SU-DHL-6 (cell line): Measurements from ENCODE around the gene TBC1D23.

Source experiments
- H2AFZ ChIP-seq: fragments of 200-600 bp; sonication (generic); 2 replicates; pipeline ENCODE4 v1.6.1; 2014; ENCODE audit warnings: low read depth, mild to moderate bottlenecking, moderate library complexity, mixed read lengths, antibody characterized with exemption, low read length; ENCODE audit not compliant: severe bottlenecking
- H3F3A ChIP-seq: fragments of 200-600 bp; shearing (Covaris generic); 2 replicates; pipeline ENCODE4 v1.6.0; 2016; ENCODE audit warnings: antibody characterized with exemption, mild to moderate bottlenecking; ENCODE audit not compliant: insufficient read depth
- H3K27ac ChIP-seq: fragments of 200-600 bp; sonication (generic); 2 replicates; pipeline ENCODE4 v1.5.1; 2016; ENCODE audit warnings: low read depth, mild to moderate bottlenecking, low read length, moderate library complexity, mixed read lengths
- H3K27me3 ChIP-seq: fragments of 200-600 bp; sonication (generic), shearing (Covaris generic); 2 replicates; pipeline ENCODE4 v1.6.0; 2014; ENCODE audit warnings: mild to moderate bottlenecking, low read length
- H3K36me3 ChIP-seq: fragments of 200-600 bp; sonication (generic); 2 replicates; pipeline ENCODE4 v1.6.1; 2014; ENCODE audit warnings: mild to moderate bottlenecking, low read length, mixed read lengths
- H3K4me2 ChIP-seq: fragments of 300-600, 200-600 bp; shearing (Covaris generic), sonication (generic); 2 replicates; pipeline ENCODE4 v1.6.0; 2014; ENCODE audit warnings: low read length, low read depth, mild to moderate bottlenecking; ENCODE audit not compliant: poor library complexity, severe bottlenecking
- H3K4me3 ChIP-seq: fragments of 200-600 bp; sonication (generic); 2 replicates; pipeline ENCODE4 v1.5.1; 2014; ENCODE audit warnings: antibody characterized with exemption, low read length, mild to moderate bottlenecking, mixed read lengths; ENCODE audit not compliant: insufficient read depth, poor library complexity, severe bottlenecking
- H3K79me2 ChIP-seq: fragments of 200-600 bp; sonication (generic); 2 replicates; pipeline ENCODE4 v1.6.1; 2014; ENCODE audit warnings: mild to moderate bottlenecking, low read length, moderate library complexity; ENCODE audit not compliant: insufficient read depth
- H3K9ac ChIP-seq: fragments of 200-600 bp; sonication (generic); 2 replicates; pipeline ENCODE4 v1.7.0; 2014; ENCODE audit warnings: mild to moderate bottlenecking, low read length
- H3K9me2 ChIP-seq: fragments of 200-600 bp; sonication (generic); replicated peaks from 2 replicates; pipeline ENCODE4 v1.6.1; 2014; ENCODE audit warnings: low read length; ENCODE audit not compliant: insufficient read depth
- H3K9me3 ChIP-seq: fragments of 200-600 bp; sonication (generic); 2 replicates; pipeline ENCODE4 v1.6.1; 2014; ENCODE audit warnings: low read length, mixed read lengths; ENCODE audit not compliant: insufficient read depth
- H4K20me1 ChIP-seq: fragments of 200-600 bp; sonication (generic); 2 replicates; pipeline ENCODE4 v1.6.1; 2014; ENCODE audit warnings: low read depth, mild to moderate bottlenecking, antibody characterized with exemption, low read length, moderate library complexity, mixed read lengths
- CTCF ChIP-seq: fragments of 200-600 bp; sonication (generic); IDR thresholded peaks from one replicate; pipeline ENCODE4 v1.5.1; 2017; ENCODE audit warnings: antibody characterized with exemption, mild to moderate bottlenecking, low read length, moderate library complexity; ENCODE audit not compliant: insufficient read depth, poor library complexity, severe bottlenecking
- EZH2phosphoT487 ChIP-seq: fragments of 200-600 bp; sonication (generic), shearing (Covaris generic); conservative IDR thresholded peaks from 2 replicates; pipeline ENCODE4 v1.6.1; 2018; ENCODE audit warnings: mild to moderate bottlenecking, antibody characterized with exemption, low read length, moderate library complexity, mixed read lengths

The TBC1D23 gene

GRCh38 chr3:100317912-100318311 is 57.1 kb downstream of the TBC1D23 start:
- TF ChIP-seq EZH2phosphoT487, result no peak
- no peak for TF ChIP-seq CTCF
- H3K9me2 ChIP-seq, result no peaks in the 10 kb centered on the region
- peaks cover 13% of the 10 kb centered on the region; the same call in 1 of the 2 replicates for H3F3A ChIP-seq
- H3K4me3 ChIP-seq, result no peak overlapping the region
- H2AFZ ChIP-seq, result no peak overlapping the region
- H3K9me3 ChIP-seq, result no peaks in the 10 kb centered on the region
- no peaks in the 10 kb centered on the region for H3K27me3 ChIP-seq
- no peak overlapping the region for H3K9ac ChIP-seq
- H3K4me2 ChIP-seq, result no peak overlapping the region
- no peaks in the 10 kb centered on the region for H3K79me2 ChIP-seq
- no peaks in the 10 kb centered on the region for H4K20me1 ChIP-seq
- peaks cover 3% of the 10 kb centered on the region; the same call in 1 of the 2 replicates for H3K36me3 ChIP-seq
- H3K27ac ChIP-seq, result no peak overlapping the region

- H3K27ac ChIP-seq, result no peak overlapping the region
- H3K79me2 ChIP-seq, result no peaks in the 10 kb centered on the region
- peaks cover 3% of the 10 kb centered on the region; the same call in 1 of the 2 replicates for H3K36me3 ChIP-seq
- peaks cover 8% of the 10 kb centered on the region; the same call in 1 of the 2 replicates for H3F3A ChIP-seq
- H4K20me1 ChIP-seq, result no peaks in the 10 kb centered on the region
- no peak for TF ChIP-seq CTCF
- TF ChIP-seq EZH2phosphoT487, result no peak
- H3K4me3 ChIP-seq, result no peak overlapping the region
- H3K9ac ChIP-seq, result no peak overlapping the region
- no peaks in the 10 kb centered on the region for H3K27me3 ChIP-seq
- no peak overlapping the region for H2AFZ ChIP-seq
- no peak overlapping the region for H3K4me2 ChIP-seq
- no peaks in the 10 kb centered on the region for H3K9me2 ChIP-seq
- H3K9me3 ChIP-seq, result no peaks in the 10 kb centered on the region
These were observed 59.2 kb downstream of the TBC1D23 start for GRCh38 chr3:100319951-100320350.

GRCh38 chr3:100324044-100324443 is 63.3 kb downstream of the TBC1D23 start:
- Histone ChIP-seq H2AFZ (no peak overlapping the region), H3K36me3 (peaks cover 3% of the 10 kb centered on the region; the same call in 1 of the 2 replicates), H3K27ac (no peak overlapping the region), H3K9ac (no peak overlapping the region), H4K20me1 (no peaks in the 10 kb centered on the region), H3F3A (0 out of 2 replicates have a peak, but pooled peaks cover 5% of the 10 kb centered on the region), H3K4me3 (no peak overlapping the region), H3K9me3 (no peaks in the 10 kb centered on the region), H3K4me2 (no peak overlapping the region), H3K9me2 (no peaks in the 10 kb centered on the region), H3K79me2 (no peaks in the 10 kb centered on the region), H3K27me3 (no peaks in the 10 kb centered on the region)
- TF ChIP-seq CTCF (no peak), EZH2phosphoT487 (no peak)
